GM23338 (cell line): ENCODE measurements around the gene TMEM207. TPM values are rescaled to one million over a fixed set of nuclear protein-coding genes. Genes with fewer than 3 reads are reported as not detected.
A peak's percentile ranks its signal among the peaks of the same experiment; 100 is the strongest.

ENCODE experiments used
- ATAC-seq: fragments of 200-7000 bp; cut with Tn5 transposase; 3 replicates; pipeline ENCODE4 v1.9.1; 2020
- DNase-seq: peaks from one replicate; pipeline ENCODE4 v3.0.0-alpha.2; 2015; ENCODE audit warnings: low spot score
- H2AFZ ChIP-seq: fragments of 200-600 bp; sonication (generic); 2 replicates; pipeline ENCODE4 v1.8.0; 2016; ENCODE audit warnings: antibody characterized with exemption, mild to moderate bottlenecking, moderate library complexity
- H3F3A ChIP-seq: fragments of 200-600 bp; sonication (generic); replicated peaks from 2 replicates; pipeline ENCODE4 v1.8.0; 2017; ENCODE audit warnings: antibody characterized with exemption, mixed run types, low read depth
- H3K27ac ChIP-seq: fragments of 200-600 bp; sonication (generic); 2 replicates; pipeline ENCODE4 v1.6.1; 2016; ENCODE audit warnings: low read depth
- H3K27me3 ChIP-seq: fragments of 200-600 bp; sonication (generic); 2 replicates; pipeline ENCODE4 v1.8.0; 2016; ENCODE audit warnings: mild to moderate bottlenecking, mixed run types, moderate library complexity; ENCODE audit not compliant: insufficient read depth
- H3K36me3 ChIP-seq: fragments of 200-600 bp; sonication (generic); 2 replicates; pipeline ENCODE4 v1.8.0; 2016; ENCODE audit warnings: mild to moderate bottlenecking; ENCODE audit not compliant: insufficient read depth
- H3K4me1 ChIP-seq: fragments of 200-600 bp; sonication (generic); 2 replicates; pipeline ENCODE4 v1.8.0; 2016; ENCODE audit warnings: mild to moderate bottlenecking, moderate library complexity; ENCODE audit not compliant: insufficient read depth
- H3K4me2 ChIP-seq: fragments of 200-600 bp; sonication (generic); 2 replicates; pipeline ENCODE4 v1.7.1; 2017; ENCODE audit warnings: mixed run types
- H3K4me3 ChIP-seq: fragments of 200-600 bp; sonication (generic); 2 replicates; pipeline ENCODE4 v1.6.1; 2016; ENCODE audit warnings: mixed run types
- H3K79me2 ChIP-seq: fragments of 200-600 bp; sonication (generic); replicated peaks from 2 replicates; pipeline ENCODE4 v1.8.0; 2017; ENCODE audit warnings: mild to moderate bottlenecking; ENCODE audit not compliant: insufficient read depth
- H3K9me2 ChIP-seq: fragments of 200-600 bp; sonication (generic); 2 replicates; pipeline ENCODE4 v1.8.0; 2017; ENCODE audit not compliant: insufficient read depth
- H4K20me1 ChIP-seq: fragments of 200-600 bp; sonication (generic); replicated peaks from 2 replicates; pipeline ENCODE4 v1.8.0; 2017; ENCODE audit warnings: mild to moderate bottlenecking; ENCODE audit not compliant: insufficient read depth
- H3K27ac Mint-ChIP-seq: 2 replicates; pipeline ENCODE4 v1.8.0; 2020; ENCODE audit warnings: inconsistent platforms, mild to moderate bottlenecking, moderate library complexity, mixed read lengths
- H3K27me3 Mint-ChIP-seq: 3 replicates; pipeline ENCODE4 v1.8.0; 2022; ENCODE audit warnings: low read depth, mild to moderate bottlenecking, moderate library complexity, mixed read lengths, inconsistent platforms; ENCODE audit not compliant: insufficient read depth, poor library complexity
- H3K36me3 Mint-ChIP-seq: 3 replicates; pipeline ENCODE4 v1.8.0; 2021; ENCODE audit warnings: low read depth, mild to moderate bottlenecking, inconsistent platforms, moderate library complexity, mixed read lengths
- H3K4me1 Mint-ChIP-seq: 3 replicates; pipeline ENCODE4 v1.8.0; 2020; ENCODE audit warnings: mild to moderate bottlenecking, inconsistent platforms, mixed read lengths
- H3K4me3 Mint-ChIP-seq: 3 replicates; pipeline ENCODE4 v1.8.0; 2021; ENCODE audit warnings: moderate library complexity, mild to moderate bottlenecking, inconsistent platforms, mixed read lengths
- H3K9me3 Mint-ChIP-seq: 3 replicates; pipeline ENCODE4 v1.8.0; 2020; ENCODE audit warnings: moderate library complexity, mild to moderate bottlenecking, inconsistent platforms, mixed read lengths
- CREB1 ChIP-seq: fragments of 250-450 bp; sonication (Bioruptor Pico); IDR thresholded peaks from 2 replicates; pipeline ENCODE4 v1.5.0; 2020; ENCODE audit warnings: low read depth, mild to moderate bottlenecking, moderate library complexity
- EZH2 ChIP-seq: fragments of 200-600 bp; sonication (generic); IDR thresholded peaks from one replicate; pipeline ENCODE4 v1.8.0; 2017; ENCODE audit warnings: antibody characterized with exemption, mild to moderate bottlenecking, low read depth; ENCODE audit not compliant: unreplicated experiment
- JUNB ChIP-seq: IDR thresholded peaks from one replicate; pipeline ENCODE4 v1.6.1; 2016; ENCODE audit warnings: antibody characterized with exemption; ENCODE audit not compliant: unreplicated experiment
- NANOG ChIP-seq: IDR thresholded peaks from 2 replicates; pipeline ENCODE4 v1.6.1; 2016; ENCODE audit warnings: antibody characterized with exemption, borderline replicate concordance
- REST ChIP-seq: IDR thresholded peaks from one replicate; pipeline ENCODE4 v1.6.1; 2018; ENCODE audit warnings: antibody characterized with exemption; ENCODE audit not compliant: unreplicated experiment
- ZNF114 ChIP-seq: fragments of 250-450 bp; sonication (Bioruptor Pico); IDR thresholded peaks from 2 replicates; pipeline ENCODE4 v1.5.0; 2020; ENCODE audit warnings: mild to moderate bottlenecking, moderate library complexity
- ZNF331 ChIP-seq: fragments of 250-450 bp; sonication (Bioruptor Pico); IDR thresholded peaks from 2 replicates; pipeline ENCODE4 v1.5.0; 2020; ENCODE audit warnings: low read depth, mild to moderate bottlenecking, moderate library complexity
- polyA plus RNA-seq: library from polyadenylated mRNA; unstranded; fragments of >200 nt; fragmentation: Nextera tagmentation; extraction: Ambion mirVana; gene quantifications from 2 replicates; pipeline ENCODE4 v1.2.1, GENCODE V29; 2016
- total RNA-seq: library from RNA; depleted of rRNA; stranded (reverse); fragments of >200 nt; shearing (Covaris generic); gene quantifications from 2 replicates; pipeline ENCODE4 v1.2.3, GENCODE V29; 2014
- TF ChIP-seq, protein P1 (sequence below), 2 experiments: fragments of 200-600 bp in 1 of 2; sonication (generic) in 1 of 2; conservative IDR thresholded peaks; 2 replicates each; pipeline versions ENCODE4 v1.5.1 to v1.6.1; 2016 to 2017; ENCODE audit warnings: antibody characterized with exemption in 2 of 2, low read depth in 2 of 2, mild to moderate bottlenecking in 2 of 2, moderate library complexity in 1 of 2
- TF ChIP-seq, protein P2 (sequence below): IDR thresholded peaks from 2 replicates; pipeline ENCODE4 v1.6.1; 2016; ENCODE audit warnings: antibody characterized with exemption

TMEM207 gene
- total and polyA plus RNA-seq, 2 experiments from 2014 or later, result not detected

DNA sequence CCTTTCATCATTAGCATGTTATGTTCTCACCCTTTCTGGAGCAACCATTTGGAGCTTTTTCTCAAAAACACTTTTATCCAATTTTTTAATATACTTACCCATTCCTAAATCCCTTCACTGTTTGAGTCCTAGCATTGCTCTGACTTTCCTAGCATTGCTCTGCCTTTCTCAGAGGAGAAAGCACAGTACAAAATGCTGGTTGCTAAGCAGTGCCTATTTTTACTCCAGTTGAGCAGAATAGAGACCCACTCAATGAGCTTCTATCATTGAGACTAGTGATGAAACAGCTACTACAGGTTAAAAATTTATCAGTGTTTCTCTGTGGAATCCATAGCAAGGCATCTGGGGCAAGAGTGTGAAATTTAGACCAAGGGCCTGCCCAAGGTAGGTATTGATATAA, 42.4 kb upstream of the TMEM207 start:
- Mint-ChIP-seq H3K27ac (no peak overlapping the region), H3K36me3 (no peaks in the 10 kb centered on the region), H3K27me3 (no peaks in the 10 kb centered on the region), H3K4me3 (no peak overlapping the region), H3K4me1 (peaks cover 18% of the 10 kb centered on the region), H3K9me3 (no peaks in the 10 kb centered on the region)
- no peak overlapping the region for H3K4me3 ChIP-seq
- no peak for DNase-seq
- no peak overlapping the region for H3K4me2 ChIP-seq
- H4K20me1 ChIP-seq, result no peaks in the 10 kb centered on the region
- H3F3A ChIP-seq, result no peaks in the 10 kb centered on the region
- no peaks in the 10 kb centered on the region for H3K27me3 ChIP-seq
- H3K4me1 ChIP-seq, result peaks cover under 1% of the 10 kb centered on the region; the same call in 1 of the 2 replicates
- no peak overlapping the region for H3K27ac ChIP-seq
- no peaks in the 10 kb centered on the region for H3K79me2 ChIP-seq
- H3K9me2 ChIP-seq, result no peaks in the 10 kb centered on the region
- no peak for ATAC-seq
- H3K36me3 ChIP-seq, result no peaks in the 10 kb centered on the region
- TF ChIP-seq ZNF114 (CRISPR knock-in tag), result no peak
- TF ChIP-seq CREB1, result no peak
- TF ChIP-seq, protein P1, sequence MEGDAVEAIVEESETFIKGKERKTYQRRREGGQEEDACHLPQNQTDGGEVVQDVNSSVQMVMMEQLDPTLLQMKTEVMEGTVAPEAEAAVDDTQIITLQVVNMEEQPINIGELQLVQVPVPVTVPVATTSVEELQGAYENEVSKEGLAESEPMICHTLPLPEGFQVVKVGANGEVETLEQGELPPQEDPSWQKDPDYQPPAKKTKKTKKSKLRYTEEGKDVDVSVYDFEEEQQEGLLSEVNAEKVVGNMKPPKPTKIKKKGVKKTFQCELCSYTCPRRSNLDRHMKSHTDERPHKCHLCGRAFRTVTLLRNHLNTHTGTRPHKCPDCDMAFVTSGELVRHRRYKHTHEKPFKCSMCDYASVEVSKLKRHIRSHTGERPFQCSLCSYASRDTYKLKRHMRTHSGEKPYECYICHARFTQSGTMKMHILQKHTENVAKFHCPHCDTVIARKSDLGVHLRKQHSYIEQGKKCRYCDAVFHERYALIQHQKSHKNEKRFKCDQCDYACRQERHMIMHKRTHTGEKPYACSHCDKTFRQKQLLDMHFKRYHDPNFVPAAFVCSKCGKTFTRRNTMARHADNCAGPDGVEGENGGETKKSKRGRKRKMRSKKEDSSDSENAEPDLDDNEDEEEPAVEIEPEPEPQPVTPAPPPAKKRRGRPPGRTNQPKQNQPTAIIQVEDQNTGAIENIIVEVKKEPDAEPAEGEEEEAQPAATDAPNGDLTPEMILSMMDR (conservative IDR thresholded peaks at IDR 0.05; ENCODE audit: low read depth in 2 of 2), result no peak
- no peak for TF ChIP-seq ZNF331 (CRISPR knock-in tag)
- TF ChIP-seq REST, result no peak
- no peak for TF ChIP-seq JUNB
- no peak for TF ChIP-seq EZH2
- TF ChIP-seq, protein P2, sequence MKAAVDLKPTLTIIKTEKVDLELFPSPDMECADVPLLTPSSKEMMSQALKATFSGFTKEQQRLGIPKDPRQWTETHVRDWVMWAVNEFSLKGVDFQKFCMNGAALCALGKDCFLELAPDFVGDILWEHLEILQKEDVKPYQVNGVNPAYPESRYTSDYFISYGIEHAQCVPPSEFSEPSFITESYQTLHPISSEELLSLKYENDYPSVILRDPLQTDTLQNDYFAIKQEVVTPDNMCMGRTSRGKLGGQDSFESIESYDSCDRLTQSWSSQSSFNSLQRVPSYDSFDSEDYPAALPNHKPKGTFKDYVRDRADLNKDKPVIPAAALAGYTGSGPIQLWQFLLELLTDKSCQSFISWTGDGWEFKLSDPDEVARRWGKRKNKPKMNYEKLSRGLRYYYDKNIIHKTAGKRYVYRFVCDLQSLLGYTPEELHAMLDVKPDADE, result no peak
- no peak overlapping the region for H2AFZ ChIP-seq

- Histone ChIP-seq H3K36me3 (no peaks in the 10 kb centered on the region), H3F3A (no peaks in the 10 kb centered on the region), H3K9me2 (no peaks in the 10 kb centered on the region), H3K4me1 (peaks cover 6% of the 10 kb centered on the region), H2AFZ (no peak overlapping the region), H3K27ac (no peak overlapping the region), H3K79me2 (no peaks in the 10 kb centered on the region), H3K4me3 (no peak overlapping the region), H3K27me3 (no peaks in the 10 kb centered on the region), H3K4me2 (no peak overlapping the region), H4K20me1 (no peaks in the 10 kb centered on the region)
- ATAC-seq, result peak; percentile 58
- peaks cover 22% of the 10 kb centered on the region for H3K4me1 Mint-ChIP-seq
- DNase-seq, result no peak
- H3K36me3 Mint-ChIP-seq, result no peaks in the 10 kb centered on the region
- H3K9me3 Mint-ChIP-seq, result no peaks in the 10 kb centered on the region
- H3K27me3 Mint-ChIP-seq, result no peaks in the 10 kb centered on the region
- no peak overlapping the region for H3K4me3 Mint-ChIP-seq
- H3K27ac Mint-ChIP-seq, result no peak overlapping the region
- TF ChIP-seq REST (no peak), NANOG (no peak)
Observed at GRCh38 chr3:190491533-190492054, 41.9 kb upstream of the TMEM207 start.
